ENCODE results near the gene CDKL1. TPM values are rescaled to one million over a fixed set of nuclear protein-coding genes. Genes with fewer than 3 reads are reported as not detected.
"Not testable (repeated sequence)": the region's sequence is repeated elsewhere in the genome, so short reads cannot be mapped to it uniquely, and the experiment has no call there.

CDKL1 gene
- total RNA-seq, 1 donor from 2014 or later, result 3.8 TPM

- intact Hi-C loops (cut with DNase I), result no loop called here
These were observed 6.8 kb downstream of the CDKL1 start for GRCh38 chr14:50389668-50390441.

GRCh38 chr14:50388256-50388931, 8.3 kb downstream of the CDKL1 start:
- intact Hi-C loops (cut with DNase I), result no loop called here
- no peak for DNase-seq (ENCODE audit: low spot score)

More at GRCh38 chr14:50389668-50390441, 6.8 kb downstream of the CDKL1 start:
- no peak for DNase-seq (ENCODE audit: low spot score)

- no peak for DNase-seq (ENCODE audit: low spot score)
- intact Hi-C loops (cut with DNase I), result no loop called here
These were observed 9.1 kb downstream of the CDKL1 start for GRCh38 chr14:50387548-50387947.

GRCh38 chr14:50383618-50384225, 13.0 kb downstream of the CDKL1 start:
- DNase-seq (ENCODE audit: low spot score), result no peak
- intact Hi-C loops (cut with DNase I), result no loop called here

GRCh38 chr14:50381823-50382287, 14.8 kb downstream of the CDKL1 start:
- intact Hi-C loops (cut with DNase I), result no loop called here
- DNase-seq (ENCODE audit: low spot score), result no peak

- intact Hi-C loops (cut with DNase I), result no loop called here
- DNase-seq (ENCODE audit: low spot score), result no peak
These were observed 15.7 kb downstream of the CDKL1 start for GRCh38 chr14:50381008-50381407.

GRCh38 chr14:50380455-50380854, 16.2 kb downstream of the CDKL1 start:
- no peak for DNase-seq (ENCODE audit: low spot score)
- intact Hi-C loops (cut with DNase I), result no loop called here

GRCh38 chr14:50379563-50379962, 17.1 kb downstream of the CDKL1 start:
- no peak for DNase-seq (ENCODE audit: low spot score)
- intact Hi-C loops (cut with DNase I), result no loop called here

GRCh38 chr14:50377550-50378085, 19.1 kb downstream of the CDKL1 start:
- intact Hi-C loops (cut with DNase I), result no loop called here
- no peak for DNase-seq (ENCODE audit: low spot score)

GRCh38 chr14:50375760-50376159, 20.9 kb downstream of the CDKL1 start:
- intact Hi-C loops (cut with DNase I), result no loop called here
- DNase-seq (ENCODE audit: low spot score), result no peak

GRCh38 chr14:50373959-50374358, 22.7 kb downstream of the CDKL1 start:
- DNase-seq (ENCODE audit: low spot score), result no peak
- intact Hi-C loops (cut with DNase I), result no loop called here

- intact Hi-C loops (cut with DNase I), result no loop called here
- DNase-seq (ENCODE audit: low spot score), result no peak
These were observed 25.1 kb downstream of the CDKL1 start for GRCh38 chr14:50371546-50371945.

GRCh38 chr14:50366589-50366988, 30.1 kb downstream of the CDKL1 start:
- no peak for DNase-seq (ENCODE audit: low spot score)
- intact Hi-C loops (cut with DNase I), result no loop called here

- intact Hi-C loops (cut with DNase I), result no loop called here
These were observed 30.6 kb downstream of the CDKL1 start for GRCh38 chr14:50366115-50366514.

GRCh38 chr14:50365572-50365971, 31.1 kb downstream of the CDKL1 start:
- intact Hi-C loops (cut with DNase I); DNase-seq (ENCODE audit: low spot score): not testable (repeated sequence)

More at GRCh38 chr14:50366115-50366514, 30.6 kb downstream of the CDKL1 start:
- DNase-seq (ENCODE audit: low spot score), result no peak

- no peak for DNase-seq (ENCODE audit: low spot score)
- intact Hi-C loops (cut with DNase I), result no loop called here
These were observed 31.9 kb downstream of the CDKL1 start for GRCh38 chr14:50364792-50365191.

GRCh38 chr14:50363714-50364111, 33.0 kb downstream of the CDKL1 start:
- intact Hi-C loops (cut with DNase I), result no loop called here
- no peak for DNase-seq (ENCODE audit: low spot score)

GRCh38 chr14:50362764-50363713, 33.6 kb downstream of the CDKL1 start:
- no peak for DNase-seq (ENCODE audit: low spot score)
- intact Hi-C loops (cut with DNase I), result no loop called here
